HG03575 (cell line): ENCODE data around the gene DUSP9.

Experiments
- ATAC-seq: cut with Tn5 transposase; IDR thresholded peaks from one replicate; pipeline ENCODE4 v1.9.1; 2021; ENCODE audit not compliant: unreplicated experiment, insufficient number of reproducible peaks, low FRiP score; ENCODE audit errors: extremely low read depth

Gene DUSP9

GRCh38 chrX:153634236-153634635, 12.8 kb upstream of the DUSP9 start:
- ATAC-seq: no peak

DNA sequence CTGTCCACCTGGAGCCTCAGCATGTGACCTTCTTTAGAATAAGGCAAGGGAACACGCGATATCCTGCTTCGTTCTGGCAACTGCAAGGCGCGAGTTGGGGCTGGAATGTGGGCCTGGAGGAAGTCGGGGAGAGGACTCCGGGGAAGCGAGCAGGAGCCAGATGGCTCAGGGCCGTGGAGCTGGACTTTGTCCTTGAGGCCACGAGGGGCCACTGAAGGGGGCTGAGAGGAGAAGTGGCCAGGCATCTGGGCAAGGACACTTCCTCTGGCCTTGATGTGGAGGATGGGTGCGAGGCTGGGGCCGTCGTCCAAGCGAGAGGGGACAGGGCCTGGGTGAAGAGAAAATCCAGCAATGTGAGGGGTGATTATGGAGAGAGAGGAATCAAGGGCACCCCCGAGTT, 12.2 kb upstream of the DUSP9 start:
- ATAC-seq: no peak

DNA sequence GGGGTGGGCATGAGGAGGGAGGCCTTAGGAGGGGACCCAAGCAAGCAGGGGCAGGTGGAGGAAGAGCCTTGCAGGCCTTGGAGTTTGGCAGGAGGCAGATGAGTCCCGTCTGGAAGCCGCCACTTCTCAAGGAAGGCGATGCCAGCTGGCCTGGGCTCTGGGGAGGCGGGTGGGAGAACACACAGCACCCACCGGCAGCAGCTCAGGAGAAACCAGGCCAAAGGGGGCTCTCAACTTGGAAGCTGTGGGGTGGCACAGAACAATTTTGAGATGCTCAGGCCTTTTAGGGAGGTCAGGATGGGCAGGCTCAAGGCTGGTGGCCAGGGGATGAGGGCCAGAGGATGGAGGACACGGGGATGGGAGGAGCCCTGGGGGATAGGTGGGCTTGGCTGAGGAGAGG, 11.6 kb upstream of the DUSP9 start:
- ATAC-seq: no peak

- no peak for ATAC-seq
Observed at GRCh38 chrX:153635788-153636668, 11.0 kb upstream of the DUSP9 start.

GRCh38 chrX:153636716-153637115, 10.3 kb upstream of the DUSP9 start:
- no peak for ATAC-seq

DNA sequence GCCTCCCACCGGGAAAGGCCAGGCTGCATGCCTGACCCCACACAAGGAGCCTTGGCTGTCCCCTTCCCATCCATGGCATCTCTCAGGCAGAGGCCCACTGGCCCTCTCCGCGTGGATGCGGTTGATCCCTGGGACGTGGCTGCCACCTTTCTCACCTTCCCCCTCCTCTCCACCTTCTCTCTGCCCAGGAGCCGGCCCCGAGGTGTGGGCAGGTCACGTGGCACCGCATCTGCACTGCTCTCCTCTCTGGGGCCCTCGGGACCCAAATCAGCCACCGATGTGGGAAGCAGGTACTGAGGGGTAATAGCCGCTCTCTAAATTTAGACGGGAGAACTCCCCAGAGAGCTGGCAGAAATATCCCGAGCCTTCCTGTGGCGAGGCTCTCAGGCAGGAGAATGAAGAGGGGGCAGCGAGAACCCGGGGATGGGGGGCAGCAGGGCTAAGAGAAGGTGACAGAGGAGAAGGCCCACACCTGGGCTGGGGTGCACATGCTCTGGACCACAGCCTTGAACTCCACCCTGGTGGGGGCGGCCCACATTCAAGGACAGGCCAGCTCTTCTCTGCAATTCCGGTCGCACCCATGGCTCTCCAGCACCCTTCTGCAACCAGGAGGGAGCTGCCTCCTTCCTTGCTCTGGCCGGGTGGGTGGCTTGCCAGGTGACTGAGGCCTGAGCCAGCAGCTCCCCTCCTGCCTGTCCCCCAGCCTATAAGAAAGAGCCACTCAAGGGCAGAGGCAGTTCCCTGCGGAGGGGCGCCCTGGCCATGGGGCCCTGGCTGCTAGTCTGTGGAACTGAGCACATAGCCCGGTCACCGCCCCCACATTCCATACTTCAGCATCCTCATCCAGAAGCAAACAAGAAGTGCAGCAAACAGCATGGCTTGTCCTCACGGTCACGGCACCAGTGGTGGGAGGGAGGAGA, 9.6 kb upstream of the DUSP9 start:
- ATAC-seq: no peak

DNA sequence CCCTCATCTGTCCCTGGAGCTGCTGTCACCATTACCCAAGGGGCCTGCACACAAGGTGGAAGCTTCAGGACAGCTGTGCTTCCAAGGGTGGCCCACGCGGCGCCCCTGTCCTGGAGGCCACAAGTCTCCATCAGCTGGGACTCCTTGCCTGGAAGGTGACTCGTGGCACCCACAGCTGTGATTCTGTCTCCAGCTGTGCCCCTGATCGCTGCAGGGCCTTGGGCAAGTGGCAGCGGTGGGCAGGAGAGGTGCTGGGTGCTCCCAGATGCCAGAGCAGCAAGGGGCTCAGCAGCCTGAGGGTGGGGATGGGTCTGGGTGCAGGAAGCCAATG, 9.0 kb upstream of the DUSP9 start:
- no peak for ATAC-seq

DNA sequence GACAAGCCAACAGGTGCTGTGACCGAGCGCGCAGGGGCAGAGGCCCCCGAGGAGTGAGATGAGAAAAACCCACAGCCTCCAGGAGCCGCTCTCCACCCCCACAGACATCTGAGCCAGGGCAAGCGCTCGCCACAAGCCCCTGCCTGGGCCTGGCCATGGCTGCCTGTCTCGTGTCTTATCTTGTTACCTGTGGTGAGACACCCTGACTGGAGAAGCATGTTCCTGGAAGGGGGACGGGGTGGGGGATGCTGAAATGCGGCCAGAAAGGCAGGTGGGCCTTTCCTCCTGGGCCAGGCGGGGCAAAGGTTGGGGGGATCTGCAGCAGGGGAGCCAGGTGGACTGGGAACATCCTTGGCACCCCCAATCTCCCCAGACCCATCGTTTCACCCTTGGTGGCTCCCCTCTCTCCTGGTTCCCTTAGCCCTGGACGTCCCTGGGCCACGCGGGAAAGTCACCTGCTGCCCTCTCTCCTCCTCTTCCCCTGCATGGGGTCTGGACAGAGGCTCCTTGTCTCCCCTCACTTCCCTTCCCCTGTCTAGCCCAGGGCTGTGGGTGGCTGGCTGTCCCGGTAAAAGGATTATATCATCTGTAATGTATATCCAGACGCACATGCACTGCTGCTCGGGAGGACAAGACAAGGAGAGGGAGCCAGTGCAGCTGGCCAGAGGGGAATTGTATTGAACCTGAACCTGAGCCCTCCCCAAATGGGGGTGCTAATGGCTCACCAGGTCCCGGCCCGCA, 8.4 kb upstream of the DUSP9 start:
- no peak for ATAC-seq

GRCh38 chrX:153639177-153640044, 7.6 kb upstream of the DUSP9 start:
- no peak for ATAC-seq

- ATAC-seq: no peak
Observed at GRCh38 chrX:153640045-153640686, 6.8 kb upstream of the DUSP9 start.

DNA sequence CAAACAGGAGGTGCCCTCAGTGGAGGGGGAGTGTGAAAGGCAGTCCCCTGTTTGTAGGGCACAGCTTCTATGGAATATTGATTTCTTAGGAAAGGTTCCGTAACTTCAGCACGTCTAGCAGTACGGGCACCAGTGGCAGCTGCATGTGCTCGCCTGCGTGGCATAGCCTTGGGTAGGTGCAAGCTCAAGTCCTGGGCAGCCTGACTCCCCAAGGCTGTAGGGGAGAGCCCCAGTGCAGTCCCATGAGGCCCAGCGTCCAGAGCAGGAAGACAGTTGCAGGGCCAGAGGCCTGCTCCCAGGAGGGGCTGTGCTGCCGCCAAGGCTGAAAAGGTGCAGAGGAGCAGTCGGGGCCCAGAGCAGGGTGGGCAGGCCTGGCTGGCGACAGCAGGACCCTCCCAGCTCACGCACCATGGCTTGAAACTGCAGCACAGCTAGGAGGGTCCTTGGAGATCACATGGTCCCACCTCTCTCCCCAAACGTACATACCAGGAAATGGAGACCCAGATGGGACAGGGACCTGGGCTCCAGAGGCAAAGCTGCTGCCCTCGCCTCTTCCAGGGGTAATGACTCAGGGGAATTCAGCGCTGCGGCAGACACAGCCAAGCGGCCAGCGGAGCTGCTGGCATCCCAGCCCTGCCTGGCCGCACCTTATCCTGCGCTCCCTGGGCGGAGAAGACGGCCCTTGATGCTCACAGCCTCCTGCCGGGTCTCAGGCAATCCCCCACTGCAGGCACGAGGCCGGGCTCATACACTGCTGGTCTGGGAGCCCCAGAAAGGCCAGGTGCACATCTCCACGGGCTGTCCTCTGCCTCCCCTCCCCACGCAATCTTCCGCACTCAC, 6.0 kb upstream of the DUSP9 start:
- ATAC-seq: no peak

- no peak for ATAC-seq
Observed at GRCh38 chrX:153641627-153642026, 5.4 kb upstream of the DUSP9 start.

DNA sequence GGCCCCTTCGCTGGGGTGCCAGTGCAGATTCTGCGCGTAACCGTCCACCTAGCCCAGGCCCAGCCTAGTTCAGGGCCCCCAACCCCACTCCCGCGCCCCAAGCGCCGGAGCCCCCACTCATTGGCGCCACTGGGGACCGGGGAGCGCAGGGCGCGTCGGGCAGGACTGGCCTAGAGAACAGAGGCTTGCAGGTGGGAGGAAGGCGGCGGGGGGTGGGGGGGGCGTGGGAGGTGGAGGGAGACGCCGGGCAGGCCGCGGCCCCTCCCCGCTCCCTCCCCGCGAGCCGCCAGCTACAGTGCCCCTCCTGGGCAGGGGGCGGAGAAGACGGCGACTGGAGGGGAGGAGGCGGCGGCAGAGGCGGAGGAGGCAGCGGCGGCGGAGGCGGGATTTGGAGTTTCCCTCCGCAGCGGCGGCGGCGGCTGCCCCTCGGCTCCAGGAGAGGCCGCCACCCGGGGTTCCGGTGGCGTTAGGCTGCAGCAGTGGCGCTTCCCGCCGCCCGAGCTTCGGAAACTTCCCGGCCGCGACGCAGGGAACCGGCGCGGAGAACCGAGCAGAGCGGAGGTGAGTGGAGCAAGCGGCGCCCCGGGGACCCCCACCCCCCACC, 4.8 kb upstream of the DUSP9 start:
- ATAC-seq: no peak

DNA sequence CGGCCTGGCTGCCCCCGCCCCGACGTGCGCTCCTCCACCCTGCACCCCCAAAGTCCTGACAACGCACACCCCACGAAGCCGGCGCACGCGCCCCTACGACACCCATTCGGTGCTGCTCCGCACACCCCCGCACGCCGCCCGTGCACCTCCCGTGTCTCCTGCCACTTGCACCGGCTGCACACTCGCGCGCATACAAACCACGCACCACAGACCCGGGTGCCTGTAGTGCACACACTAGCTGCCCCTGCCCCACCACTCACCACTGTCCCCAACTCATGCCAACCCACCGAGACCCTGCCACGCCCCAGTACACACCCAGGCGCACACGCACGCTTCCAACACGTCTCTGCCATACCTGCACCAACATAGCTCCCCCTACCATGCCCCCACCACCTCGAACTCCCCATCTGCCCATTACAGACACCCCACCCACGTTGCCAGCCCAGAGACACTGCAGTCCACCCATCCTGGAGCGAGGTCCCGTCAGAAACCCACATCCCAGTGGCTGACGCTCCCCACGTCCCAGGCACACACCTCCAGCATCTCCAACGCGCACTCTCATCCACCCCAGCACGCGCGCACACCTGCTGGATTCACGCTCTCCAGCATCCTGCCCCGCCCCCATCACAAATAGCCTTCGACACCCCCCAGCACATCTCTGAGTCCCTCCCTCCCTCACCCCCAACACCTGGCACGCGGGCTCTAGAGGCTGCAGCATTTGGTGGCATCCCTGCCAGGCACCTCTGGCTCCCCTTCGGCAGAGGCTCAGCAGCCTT, 4.2 kb upstream of the DUSP9 start:
- ATAC-seq: no peak

DNA sequence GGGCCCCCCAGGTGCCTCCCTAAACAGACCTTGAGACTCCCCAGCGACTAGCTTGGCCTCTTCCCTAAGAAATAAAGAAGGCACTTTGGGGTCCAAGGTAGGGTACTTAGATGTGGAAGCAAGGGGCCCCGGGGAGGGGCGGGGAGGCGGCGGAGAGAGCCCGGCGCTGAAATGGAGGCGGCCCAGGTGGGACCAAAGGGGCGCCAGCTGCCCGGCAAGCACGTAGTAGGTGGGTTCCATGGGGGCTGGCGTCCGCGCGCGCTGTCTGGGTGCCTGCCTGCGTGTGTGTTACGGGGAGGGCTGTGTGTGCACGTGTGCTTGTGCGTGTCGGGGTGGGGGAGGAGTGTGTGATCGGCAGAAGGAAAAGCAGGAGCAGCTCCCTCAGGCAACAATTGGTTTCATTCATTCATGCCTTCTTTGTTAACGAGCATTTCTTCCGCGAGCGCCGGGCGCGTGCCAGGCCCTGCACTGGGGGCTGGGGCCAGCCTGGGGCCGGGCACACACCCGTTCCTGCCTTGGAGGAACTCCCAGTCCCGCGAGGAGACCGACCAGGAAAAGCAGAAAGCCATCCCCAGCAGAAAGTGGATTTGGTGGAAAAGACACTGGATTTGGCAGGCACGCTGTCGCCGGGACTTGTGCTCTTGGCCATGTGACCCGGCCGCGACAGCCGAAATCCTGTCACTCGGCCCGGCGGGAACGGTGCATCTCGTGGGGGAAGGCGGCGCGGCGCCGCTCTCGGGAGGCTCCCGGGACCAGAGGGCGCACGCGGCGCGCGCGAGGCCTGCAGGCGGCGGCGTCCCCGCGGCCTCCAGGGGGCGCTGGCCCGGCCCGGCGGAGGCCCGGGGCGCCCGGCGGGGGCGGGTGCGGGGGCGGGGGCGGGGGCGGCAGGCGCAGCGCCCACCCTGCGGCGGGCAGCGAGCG, 3.3 kb upstream of the DUSP9 start:
- ATAC-seq: no peak
